T-helper 2 cell treated with Interferon-gamma antibody and Interleukin-4, amounts not matched to agents 100 ng/mL and 5 ng/mL, for 36 hours (primary cell): ENCODE measurements around the gene IFIT2. TPM values are rescaled to one million over a fixed set of nuclear protein-coding genes. Genes with fewer than 3 reads are reported as not detected.
"Not testable (repeated sequence)": the region's sequence is repeated elsewhere in the genome, so short reads cannot be mapped to it uniquely, and the experiment has no call there.

Experiments used
- intact Hi-C: fragments of 100-400 bp; cut with micrococcal nuclease; formaldehyde crosslinking; loops from one replicate; pipeline ENCODE4 v1.15.1; 2023
- total RNA-seq: library from RNA; stranded (reverse); gene quantifications from 2 replicates; pipeline ENCODE4 v1.2.3, GENCODE V29; 2022

Gene IFIT2
- total RNA-seq, 1 donor from 2014 or later = 5.9 TPM

- intact Hi-C loops = no loop called here
These were observed 4.8 kb downstream of the IFIT2 start for GRCh38 chr10:89306434-89307268.

DNA sequence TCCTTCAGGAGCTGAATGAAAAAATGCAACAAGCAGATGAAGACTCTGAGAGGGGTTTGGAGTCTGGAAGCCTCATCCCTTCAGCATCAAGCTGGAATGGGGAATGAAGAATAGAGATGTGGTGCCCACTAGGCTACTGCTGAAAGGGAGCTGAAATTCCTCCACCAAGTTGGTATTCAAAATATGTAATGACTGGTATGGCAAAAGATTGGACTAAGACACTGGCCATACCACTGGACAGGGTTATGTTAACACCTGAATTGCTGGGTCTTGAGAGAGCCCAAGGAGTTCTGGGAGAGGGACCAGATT is 5.4 kb downstream of the IFIT2 start:
- intact Hi-C loops = no loop called here

- intact Hi-C loops = no loop called here
These were observed 6.4 kb downstream of the IFIT2 start for GRCh38 chr10:89308266-89308665.

GRCh38 chr10:89308736-89309135 is 6.9 kb downstream of the IFIT2 start:
- intact Hi-C loops = no loop called here

DNA sequence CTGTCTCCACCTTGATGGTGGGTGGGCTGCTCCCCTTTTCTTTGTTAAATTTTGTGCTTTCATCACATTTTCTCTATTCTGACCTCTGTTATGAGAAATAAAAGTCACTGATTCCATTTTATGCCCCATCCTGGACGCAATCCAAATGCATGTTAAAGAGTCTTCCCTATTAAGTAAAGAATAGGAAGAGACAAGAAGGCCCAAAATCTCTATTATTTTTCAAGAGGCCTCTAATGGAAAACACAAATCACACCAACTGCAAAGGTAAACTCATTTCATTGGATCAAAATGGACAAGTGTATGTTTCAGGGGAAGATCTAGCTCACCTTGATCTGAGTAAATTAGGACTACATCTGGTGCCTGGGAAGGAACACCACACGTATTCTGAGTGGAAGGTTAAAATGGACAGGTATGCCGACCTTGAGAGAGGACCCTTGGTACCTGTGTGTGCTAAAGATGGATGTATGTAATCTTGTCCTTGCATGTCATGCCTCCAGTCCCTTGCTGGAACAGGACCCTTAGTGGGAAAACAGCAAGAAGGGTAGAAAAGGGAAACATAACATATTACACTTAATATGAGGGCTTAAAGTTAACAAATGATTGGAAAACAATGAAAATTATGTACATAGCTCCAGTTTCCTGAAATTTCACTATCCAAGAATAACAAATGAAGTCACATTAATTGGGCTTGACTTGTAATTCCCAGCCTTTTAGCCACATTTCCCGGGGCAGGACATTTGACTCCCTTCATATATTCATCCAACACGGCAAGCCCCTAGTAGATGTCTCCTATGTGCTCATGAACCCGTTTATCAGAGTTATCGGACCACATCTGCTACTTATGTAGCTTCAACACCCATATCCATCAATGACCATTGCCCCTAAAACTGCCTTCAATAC is 7.6 kb downstream of the IFIT2 start:
- intact Hi-C loops = no loop called here

DNA sequence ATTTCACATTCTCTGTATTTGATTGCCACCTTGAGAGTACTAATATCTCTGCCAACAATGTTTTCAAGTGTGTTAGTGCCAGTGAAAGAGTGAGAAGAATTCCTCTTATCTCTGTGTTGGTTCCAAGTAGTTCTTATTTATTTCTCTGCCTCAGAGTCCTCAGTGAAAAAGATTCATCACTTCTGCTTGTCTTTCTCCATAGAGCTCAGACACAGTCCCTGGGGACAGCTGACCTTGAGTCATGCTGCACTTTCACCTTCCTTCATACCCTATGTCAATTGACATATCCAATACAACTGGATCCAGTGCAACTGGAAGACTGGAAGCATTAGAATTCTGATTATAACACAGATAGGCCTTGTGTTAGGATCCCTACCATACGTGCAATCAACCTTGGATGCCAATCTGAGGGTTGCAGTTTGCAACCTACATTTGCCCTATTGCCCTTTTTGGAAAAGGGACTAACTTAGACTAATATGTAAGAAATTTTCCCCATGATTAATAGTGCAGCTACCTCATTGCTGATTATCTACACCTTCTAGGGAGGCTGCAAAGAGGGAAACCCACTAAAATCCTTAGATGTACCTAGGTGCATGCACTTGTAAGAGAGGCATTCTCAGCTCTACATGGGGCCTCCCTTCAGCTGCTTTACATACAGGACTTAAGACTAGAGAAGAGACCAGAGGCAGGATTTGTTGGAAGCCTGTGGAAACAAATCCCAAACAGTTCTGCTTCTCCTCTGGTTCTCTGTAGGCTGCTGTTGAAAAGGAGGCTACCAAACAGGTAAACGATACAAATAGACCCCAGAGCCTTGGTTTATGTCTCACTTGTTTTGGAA is 8.4 kb downstream of the IFIT2 start:
- intact Hi-C loops = no loop called here

DNA sequence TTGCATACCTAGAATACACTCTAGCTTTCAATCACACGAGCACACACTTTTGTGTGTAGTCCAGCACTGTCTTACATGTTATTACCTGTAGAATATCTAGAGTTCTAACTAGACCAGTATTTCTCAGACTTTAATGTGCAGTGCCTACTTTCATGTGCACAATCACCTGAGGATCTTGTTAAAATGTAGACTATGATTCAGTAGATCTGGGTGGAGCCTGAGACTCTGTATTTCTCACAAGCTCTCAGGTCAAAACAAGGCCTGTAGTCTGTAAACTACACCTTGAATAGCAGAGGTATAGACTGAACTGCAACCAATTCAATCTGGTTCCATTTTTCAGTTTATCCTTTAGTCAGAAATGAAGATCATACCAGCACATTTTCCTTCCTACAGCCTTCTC is 11.1 kb downstream of the IFIT2 start:
- intact Hi-C loops = no loop called here

GRCh38 chr10:89314676-89315075 is 12.8 kb downstream of the IFIT2 start:
- intact Hi-C loops = no loop called here

DNA sequence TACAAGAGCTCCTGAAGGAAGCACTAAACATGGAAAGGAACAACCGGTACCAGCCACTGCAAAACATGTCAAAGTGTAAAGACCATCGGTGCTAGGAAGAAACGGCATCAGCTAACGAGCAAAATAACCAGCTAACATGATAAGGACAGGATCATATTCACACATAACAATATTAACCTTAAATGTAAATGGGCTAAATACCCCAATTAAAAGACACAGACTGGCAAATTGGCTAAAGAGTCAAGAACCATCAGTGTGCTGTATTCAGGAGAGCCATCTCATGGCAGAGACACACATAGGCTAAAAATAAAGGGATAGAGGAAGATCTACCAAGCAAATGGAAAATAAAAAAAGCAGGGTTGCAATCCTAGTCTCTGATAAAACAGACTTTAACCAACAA is 16.2 kb downstream of the IFIT2 start:
- intact Hi-C loops = not testable (repeated sequence)

DNA sequence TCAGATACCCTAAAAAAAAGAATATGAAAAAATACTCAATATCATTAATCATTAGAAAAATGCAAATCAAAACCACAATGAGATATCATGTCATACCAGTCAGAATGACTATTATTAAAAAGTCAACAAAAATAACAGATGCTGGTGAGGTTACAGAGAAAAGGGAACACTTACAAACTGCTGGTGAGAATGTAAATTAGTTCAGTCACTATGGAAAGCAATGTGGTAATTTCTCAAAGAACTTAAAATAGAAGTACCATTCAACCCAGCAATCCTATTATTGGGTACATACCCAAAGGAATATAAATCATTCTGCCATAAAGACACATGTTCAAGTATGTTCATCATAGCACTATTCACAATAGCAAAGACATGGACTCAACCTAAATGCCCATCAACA is 23.2 kb downstream of the IFIT2 start:
- intact Hi-C loops = not testable (repeated sequence)

GRCh38 chr10:89325856-89326255 is 24.0 kb downstream of the IFIT2 start:
- intact Hi-C loops = not testable (repeated sequence)

GRCh38 chr10:89327803-89328441 is 26.1 kb downstream of the IFIT2 start, which contains the start of gene IFIT3:
TSS of gene IFIT3 (plus strand) at chr10:89327997. CDS start at chr10:89328074, 77 bp downstream.
- intact Hi-C loops = no loop called here

DNA sequence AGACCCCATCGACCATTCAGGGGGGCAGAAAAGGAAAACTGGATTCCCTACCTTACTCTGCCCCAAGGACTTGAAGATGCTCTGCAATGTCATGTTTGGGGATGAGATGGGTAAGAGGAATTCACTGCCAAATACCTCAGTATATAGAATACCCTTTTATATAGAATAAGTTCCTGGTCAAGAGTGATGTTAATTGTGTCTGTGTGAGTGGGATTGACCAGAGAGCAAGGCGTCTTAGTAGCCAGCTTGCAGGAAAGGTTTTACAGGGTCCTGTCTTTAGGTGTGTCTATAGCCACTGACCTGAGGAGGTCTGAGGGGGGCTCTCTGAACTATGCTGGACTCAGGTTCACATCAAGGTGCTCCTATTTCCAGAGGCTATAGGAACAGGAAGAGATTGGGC is 27.3 kb downstream of the IFIT2 start:
- intact Hi-C loops = no loop called here

- intact Hi-C loops = not testable (repeated sequence)
These were observed 28.2 kb downstream of the IFIT2 start for GRCh38 chr10:89330014-89330413.

DNA sequence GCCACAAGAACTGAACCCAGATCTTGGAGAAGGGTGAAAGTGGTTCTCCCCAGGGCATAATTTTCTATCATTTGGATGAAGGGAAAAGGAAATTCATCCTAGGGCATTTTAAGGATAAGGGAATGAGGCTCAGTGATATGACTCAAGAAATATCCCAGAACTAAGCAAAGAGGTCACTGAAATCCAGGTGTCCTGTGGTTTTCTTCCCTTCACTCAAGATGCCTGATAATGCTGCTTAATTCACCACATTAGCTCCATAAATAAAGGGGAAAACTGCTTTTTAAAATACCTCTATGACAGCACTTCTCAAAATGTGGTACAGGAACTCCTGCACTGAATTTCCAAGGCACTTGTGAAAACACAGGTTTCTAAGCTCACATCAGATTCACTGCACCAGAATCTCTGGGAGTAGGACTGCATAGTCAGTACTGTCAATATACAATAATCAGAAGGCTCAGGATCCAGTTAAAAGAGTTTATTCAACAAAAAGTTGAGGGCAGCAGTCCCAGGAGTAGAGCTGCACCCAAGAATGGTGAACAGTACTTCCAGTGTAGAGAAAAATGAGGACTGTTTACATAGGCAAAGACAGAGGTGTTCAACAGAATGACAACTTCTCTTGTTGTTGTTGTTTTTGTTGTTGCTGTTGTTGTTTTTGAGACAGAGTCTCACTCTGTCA is 28.8 kb downstream of the IFIT2 start:
- intact Hi-C loops = no loop called here

GRCh38 chr10:89331487-89332122 is 29.8 kb downstream of the IFIT2 start:
- intact Hi-C loops = loop anchor here (1.0 kb wide), 2 partner anchors 30 to 370 kb away; partner anchors contain the start of gene KIF20B

GRCh38 chr10:89332123-89332633 is 30.3 kb downstream of the IFIT2 start:
- intact Hi-C loops = loop anchor here (1.0 kb wide), 2 partner anchors 31 to 369 kb away; partner anchors contain the start of gene KIF20B

- intact Hi-C loops = no loop called here
These were observed 33.4 kb downstream of the IFIT2 start for GRCh38 chr10:89335226-89335625.

- intact Hi-C loops = no loop called here
These were observed 34.4 kb downstream of the IFIT2 start for GRCh38 chr10:89336241-89336640.

- intact Hi-C loops = no loop called here
These were observed 35.6 kb downstream of the IFIT2 start for GRCh38 chr10:89337484-89337883.
